ENCODE results near the gene WDFY1. TPM values are rescaled to one million over a fixed set of nuclear protein-coding genes. Genes with fewer than 3 reads are reported as not detected.

WDFY1 gene
- total RNA-seq, 1 donor from 2014 or later = 177 TPM

GRCh38 chr2:223829128-223829527 lies 116.0 kb downstream of the WDFY1 start:
- Histone ChIP-seq H3K9me3 (ENCODE audit: low read depth) (no peaks in the 10 kb centered on the region), H3K9ac (no peak overlapping the region), H3K27ac (no peak overlapping the region), H2AFZ (replicated peaks) (no peak overlapping the region), H3F3A (ENCODE audit: low read depth) (no peaks in the 10 kb centered on the region), H3K36me3 (no peaks in the 10 kb centered on the region), H3K79me2 (ENCODE audit: low read depth) (no peaks in the 10 kb centered on the region), H3K4me2 (no peak overlapping the region), H3K4me3 (no peak overlapping the region), H3K27me3 (no peaks in the 10 kb centered on the region), H3K4me1 (peaks cover 8% of the 10 kb centered on the region), H4K20me1 (ENCODE audit: low read depth) (no peaks in the 10 kb centered on the region)
- Mint-ChIP-seq H3K9me3 (no peaks in the 10 kb centered on the region), H3K27ac (no peak overlapping the region), H3K36me3 (peaks cover under 1% of the 10 kb centered on the region), H3K27me3 (ENCODE audit: insufficient read depth, low read depth) (no peaks in the 10 kb centered on the region), H3K4me3 (no peak overlapping the region), H3K4me1 (peaks cover 8% of the 10 kb centered on the region)
- DNase-seq (ENCODE audit: low spot score) = no peak
- TF ChIP-seq CTCF (IDR thresholded peaks at IDR 0.05) (no peak), EZH2 (IDR thresholded peaks at IDR 0.05) (no peak), EZH2phosphoT487 (IDR thresholded peaks at IDR 0.05) (no peak)

- no peaks in the 10 kb centered on the region for H3K27me3 ChIP-seq
- H3F3A ChIP-seq (ENCODE audit: low read depth) = no peaks in the 10 kb centered on the region
- H3K9me3 ChIP-seq (ENCODE audit: low read depth) = no peaks in the 10 kb centered on the region
- no peaks in the 10 kb centered on the region for H3K36me3 ChIP-seq
- Mint-ChIP-seq H3K27me3 (ENCODE audit: insufficient read depth, low read depth) (no peaks in the 10 kb centered on the region), H3K4me1 (peaks cover 5% of the 10 kb centered on the region), H3K9me3 (no peaks in the 10 kb centered on the region), H3K36me3 (peaks cover 2% of the 10 kb centered on the region), H3K4me3 (no peak overlapping the region), H3K27ac (no peak overlapping the region)
- no peak for TF ChIP-seq EZH2phosphoT487 (IDR thresholded peaks at IDR 0.05)
- TF ChIP-seq EZH2 (IDR thresholded peaks at IDR 0.05) = no peak
- TF ChIP-seq CTCF (IDR thresholded peaks at IDR 0.05) = peak; percentile 5
- H3K9ac ChIP-seq = no peak overlapping the region
- H3K27ac ChIP-seq = no peak overlapping the region
- no peaks in the 10 kb centered on the region for H4K20me1 ChIP-seq (ENCODE audit: low read depth)
- no peaks in the 10 kb centered on the region for H3K79me2 ChIP-seq (ENCODE audit: low read depth)
- H3K4me3 ChIP-seq = no peak overlapping the region
- no peak overlapping the region for H2AFZ ChIP-seq (replicated peaks)
- H3K4me1 ChIP-seq = peaks cover 5% of the 10 kb centered on the region
- H3K4me2 ChIP-seq = no peak overlapping the region
- no peak for DNase-seq (ENCODE audit: low spot score)
These were observed 116.8 kb downstream of the WDFY1 start for GRCh38 chr2:223828314-223828713.

GRCh38 chr2:223826995-223827394 lies 118.1 kb downstream of the WDFY1 start:
- no peak overlapping the region for H3K27ac ChIP-seq
- H3K4me1 Mint-ChIP-seq = no peaks in the 10 kb centered on the region
- H3K36me3 Mint-ChIP-seq = peaks cover 2% of the 10 kb centered on the region
- H3K9me3 Mint-ChIP-seq = no peaks in the 10 kb centered on the region
- H3K27me3 Mint-ChIP-seq (ENCODE audit: insufficient read depth, low read depth) = no peaks in the 10 kb centered on the region
- no peak overlapping the region for H3K9ac ChIP-seq
- no peak overlapping the region for H2AFZ ChIP-seq (replicated peaks)
- H3K4me1 ChIP-seq = no peaks in the 10 kb centered on the region
- no peaks in the 10 kb centered on the region for H3K27me3 ChIP-seq
- H3K27ac Mint-ChIP-seq = no peak overlapping the region
- no peak for DNase-seq (ENCODE audit: low spot score)
- no peak overlapping the region for H3K4me2 ChIP-seq
- no peaks in the 10 kb centered on the region for H4K20me1 ChIP-seq (ENCODE audit: low read depth)
- TF ChIP-seq EZH2 (IDR thresholded peaks at IDR 0.05) = no peak
- TF ChIP-seq CTCF (IDR thresholded peaks at IDR 0.05) = no peak
- TF ChIP-seq EZH2phosphoT487 (IDR thresholded peaks at IDR 0.05) = no peak
- H3K4me3 Mint-ChIP-seq = no peak overlapping the region
- H3K9me3 ChIP-seq (ENCODE audit: low read depth) = no peaks in the 10 kb centered on the region
- H3K4me3 ChIP-seq = no peak overlapping the region
- H3K36me3 ChIP-seq = no peaks in the 10 kb centered on the region
- no peaks in the 10 kb centered on the region for H3F3A ChIP-seq (ENCODE audit: low read depth)
- no peaks in the 10 kb centered on the region for H3K79me2 ChIP-seq (ENCODE audit: low read depth)

Other genes starting within 250 kb of the WDFY1 start
- 4.9 and 5.1 TPM in 2 replicates for gene AP1S3, start 107.8 kb downstream of the WDFY1 start, total RNA-seq (ENCODE audit: low replicate concordance)
- gene MRPL44, start 12.1 kb upstream of the WDFY1 start, total RNA-seq (ENCODE audit: low replicate concordance) = 56.6 and 70.8 TPM in 2 replicates
- 19.6 and 28.8 TPM in 2 replicates for gene SERPINE2, start 94.0 kb upstream of the WDFY1 start, total RNA-seq (ENCODE audit: low replicate concordance)